ENCODE data around the gene GPANK1.
A peak's percentile ranks its signal among the peaks of the same experiment; 100 is the strongest.
"Not testable (repeated sequence)": the region's sequence is repeated elsewhere in the genome, so short reads cannot be mapped to it uniquely, and the experiment has no call there.

The GPANK1 gene

DNA sequence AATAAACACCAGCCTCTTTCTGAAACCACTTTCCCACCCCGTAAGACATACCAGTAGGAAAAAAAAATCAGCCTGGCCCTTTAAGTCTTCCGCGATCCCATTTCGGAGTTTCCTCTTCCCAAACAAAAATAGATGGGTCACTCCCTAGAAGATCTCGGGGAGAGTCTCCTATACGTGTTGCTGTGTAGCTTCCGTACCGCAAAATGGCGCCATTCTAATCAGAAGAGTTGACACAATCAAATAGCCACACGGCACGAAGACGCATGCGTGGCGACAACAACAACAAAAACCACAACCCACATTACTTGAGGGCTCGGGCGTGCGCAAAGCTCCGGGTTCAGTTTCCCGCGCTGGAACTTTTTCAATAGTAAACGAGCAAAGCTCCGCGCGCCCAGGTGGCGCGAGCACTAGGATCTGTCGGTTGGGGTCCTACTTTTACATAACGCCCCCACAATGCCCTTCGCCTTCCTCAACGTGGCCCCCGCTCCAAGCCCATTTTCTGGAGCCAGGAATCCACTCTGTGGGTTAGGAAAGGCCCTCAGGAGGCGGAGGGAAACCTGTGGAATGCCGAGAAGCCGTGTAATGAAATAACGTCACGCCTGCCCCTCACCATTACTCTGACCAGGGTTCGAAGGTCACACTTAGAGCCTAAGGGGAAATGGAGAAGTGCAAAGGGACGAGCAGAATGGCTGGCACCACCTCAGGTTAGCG is at the start of gene GPANK1:
GPANK1 (minus strand) TSS at position 208 of the 711 bp plus-strand sequence. CDS start 519 bp downstream, outside the sequence.
- peak; percentile 83 for DNase-seq

DNA sequence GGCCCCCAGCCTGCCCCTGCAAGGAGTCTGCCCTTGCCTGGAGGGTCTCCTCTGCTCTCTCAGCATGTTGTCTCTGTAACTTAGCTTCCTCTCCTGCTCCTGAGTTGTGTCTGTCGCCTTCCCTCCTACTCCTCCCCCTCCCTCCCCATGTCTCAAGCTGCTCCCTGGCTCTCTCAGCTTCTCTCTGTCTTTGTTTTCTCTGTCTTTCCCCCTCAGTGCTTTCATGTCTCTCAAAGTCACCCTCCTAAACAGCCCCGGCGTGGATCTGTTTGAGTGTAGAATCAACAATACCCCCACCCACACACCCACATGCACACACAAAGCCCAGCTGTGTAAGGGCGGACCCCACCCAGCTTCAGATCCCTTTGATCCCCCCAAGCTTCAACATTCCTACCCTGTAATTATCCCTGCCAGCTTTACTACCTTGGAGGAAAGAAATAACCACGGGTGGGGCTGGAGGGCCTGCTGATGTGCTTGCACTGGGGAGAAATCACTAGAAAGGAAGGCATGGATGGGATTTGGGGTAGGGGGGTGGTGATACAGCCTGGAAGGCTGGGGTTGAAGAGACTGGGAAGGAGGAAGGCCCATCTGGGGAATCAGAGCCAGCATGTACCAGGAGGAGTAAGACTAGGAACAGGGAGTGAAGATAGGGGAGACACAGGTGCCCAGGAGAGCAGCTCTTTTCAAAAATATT is 49.3 kb upstream of the GPANK1 start:
- no peak for DNase-seq

DNA sequence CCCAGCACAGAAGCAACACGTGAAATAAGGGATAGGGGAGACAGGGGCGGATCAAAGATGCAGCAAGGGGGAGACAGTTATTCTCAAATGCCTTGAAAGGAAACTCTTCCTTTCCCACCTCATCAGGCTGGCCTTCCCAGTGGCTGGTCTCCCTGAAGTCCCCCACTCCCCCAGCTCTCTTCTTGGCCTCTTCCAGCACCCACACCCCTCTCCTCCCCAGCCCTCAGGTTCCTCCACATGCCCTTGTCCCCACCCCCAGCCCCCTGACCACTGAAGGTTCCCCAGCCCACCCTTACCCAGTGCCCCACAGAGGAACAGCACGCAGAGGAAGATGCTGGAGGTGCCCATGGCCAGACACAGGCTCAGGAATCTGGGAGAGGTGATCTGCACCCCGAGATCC is 48.7 kb upstream of the GPANK1 start:
- DNase-seq, result no peak

DNA sequence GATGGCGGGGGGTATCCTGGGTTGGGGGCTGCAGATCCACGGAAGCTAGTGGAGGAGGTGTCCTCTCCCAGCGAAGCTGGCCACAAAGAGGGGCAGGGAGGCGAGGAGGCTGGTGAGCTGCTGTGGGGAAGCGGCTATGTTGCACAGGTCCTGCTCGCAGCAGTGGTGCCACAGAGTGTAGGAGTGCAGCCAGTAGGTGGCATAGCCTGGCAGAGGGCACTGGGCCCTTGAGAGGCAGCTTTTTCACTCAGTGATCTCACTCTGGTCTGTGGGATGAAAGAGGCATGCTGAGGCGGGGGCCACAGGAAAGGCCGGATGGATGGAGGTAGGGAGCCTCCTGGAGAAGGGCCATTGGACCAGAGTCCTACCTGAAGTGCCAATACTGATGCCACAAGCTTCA is 47.5 kb upstream of the GPANK1 start:
- no peak for DNase-seq

DNA sequence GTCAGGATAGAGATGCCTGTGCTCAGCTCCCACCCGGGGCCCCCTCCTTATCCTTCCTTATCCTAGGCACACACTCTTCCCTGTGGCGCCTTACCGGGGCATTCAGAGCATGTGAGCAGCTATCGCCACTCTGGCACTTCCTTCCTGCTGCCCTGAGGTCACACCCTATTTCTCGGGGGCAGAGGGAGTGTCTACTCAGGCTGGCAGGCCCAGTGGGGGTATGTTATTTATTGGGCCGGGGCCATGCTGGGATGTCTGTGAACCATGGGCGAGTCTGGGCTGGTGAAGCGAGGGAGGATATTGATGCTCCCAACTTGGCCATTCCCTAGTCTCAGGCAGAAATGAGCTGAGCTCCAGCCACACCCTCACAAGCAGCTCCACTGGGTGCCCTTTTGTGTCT is 46.4 kb upstream of the GPANK1 start:
- no peak for DNase-seq

DNA sequence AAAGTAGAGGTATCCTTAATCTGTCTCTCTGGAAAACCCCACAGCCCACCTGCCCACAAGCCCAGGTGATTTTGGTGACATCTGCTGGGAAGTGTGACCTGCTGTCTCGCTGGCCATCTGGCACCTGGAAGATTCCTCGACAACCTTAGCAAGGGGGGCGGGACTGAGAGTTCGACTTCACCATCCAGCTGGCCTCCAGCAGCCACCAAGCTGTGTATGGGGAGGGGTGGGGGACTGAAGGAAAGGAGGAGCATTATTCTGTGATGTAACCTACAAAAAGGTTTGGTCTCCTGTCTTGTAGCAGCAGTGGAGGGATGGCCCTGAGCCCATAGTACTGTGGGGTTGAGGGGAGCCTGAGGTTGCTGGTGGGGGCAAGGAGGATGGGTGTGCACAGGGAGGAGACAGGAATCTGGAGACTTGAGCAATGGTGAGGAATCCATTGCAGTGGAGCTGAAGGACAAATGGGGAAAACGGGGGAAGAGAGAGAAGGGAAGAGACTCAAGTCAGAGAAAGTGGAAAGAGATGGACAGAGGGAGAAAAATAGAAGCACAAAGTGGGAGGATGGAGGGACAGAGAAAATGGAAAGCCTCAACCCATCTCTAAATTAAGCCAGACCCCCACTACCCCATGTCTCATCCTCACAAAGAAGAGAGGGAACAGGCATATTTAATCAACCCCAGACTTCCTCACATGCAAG is 45.9 kb upstream of the GPANK1 start:
- DNase-seq, result no peak

DNA sequence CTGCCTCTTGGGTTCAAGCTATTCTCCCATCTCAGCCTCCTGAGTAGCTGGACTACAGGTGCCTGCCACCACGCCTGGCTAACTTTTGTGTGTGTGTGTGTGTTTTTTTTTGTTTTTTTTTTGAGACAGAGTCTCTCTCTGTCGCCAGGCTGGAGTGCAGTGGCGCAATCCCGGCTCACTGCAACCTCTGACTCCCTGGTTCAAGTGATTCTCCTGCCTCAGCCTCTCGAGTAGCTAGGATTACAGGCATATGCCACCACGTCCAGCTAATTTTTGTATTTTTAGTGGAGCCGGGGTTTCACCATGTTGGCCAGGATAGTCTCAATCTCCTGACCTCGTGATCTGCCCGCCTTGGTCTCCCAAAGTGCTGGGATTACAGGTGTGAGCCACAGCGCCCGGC is 44.4 kb upstream of the GPANK1 start:
- not testable (repeated sequence) for DNase-seq

DNA sequence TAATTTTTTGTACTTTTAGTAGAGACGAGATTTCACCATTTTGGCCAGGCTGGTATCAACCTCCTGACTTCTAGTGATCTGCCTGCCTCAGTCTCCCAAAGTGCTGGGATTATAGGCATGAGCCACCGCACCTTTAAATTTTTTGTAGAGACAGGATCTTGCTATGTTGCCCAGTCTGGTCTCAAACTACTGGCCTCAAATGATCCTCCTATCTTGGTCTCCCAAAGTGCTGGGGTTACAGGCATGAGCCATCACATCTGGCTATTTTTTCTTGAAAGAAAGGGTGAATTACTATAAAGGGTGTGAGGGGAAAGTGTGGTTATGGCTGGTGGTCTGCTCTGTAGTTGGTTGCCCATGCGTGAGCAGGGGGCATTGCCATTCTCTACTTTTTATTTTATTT is 43.4 kb upstream of the GPANK1 start:
- DNase-seq, result no peak

DNA sequence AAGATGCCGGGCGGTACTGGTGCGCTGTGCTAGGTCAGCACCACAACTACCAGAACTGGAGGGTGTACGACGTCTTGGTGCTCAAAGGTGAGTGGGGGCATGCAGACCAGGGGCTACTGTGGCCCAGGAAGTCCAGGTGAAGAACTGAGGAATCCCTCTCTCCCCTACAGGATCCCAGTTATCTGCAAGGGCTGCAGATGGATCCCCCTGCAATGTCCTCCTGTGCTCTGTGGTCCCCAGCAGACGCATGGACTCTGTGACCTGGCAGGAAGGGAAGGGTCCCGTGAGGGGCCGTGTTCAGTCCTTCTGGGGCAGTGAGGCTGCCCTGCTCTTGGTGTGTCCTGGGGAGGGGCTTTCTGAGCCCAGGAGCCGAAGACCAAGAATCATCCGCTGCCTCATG is 42.9 kb upstream of the GPANK1 start:
- DNase-seq, result no peak

DNA sequence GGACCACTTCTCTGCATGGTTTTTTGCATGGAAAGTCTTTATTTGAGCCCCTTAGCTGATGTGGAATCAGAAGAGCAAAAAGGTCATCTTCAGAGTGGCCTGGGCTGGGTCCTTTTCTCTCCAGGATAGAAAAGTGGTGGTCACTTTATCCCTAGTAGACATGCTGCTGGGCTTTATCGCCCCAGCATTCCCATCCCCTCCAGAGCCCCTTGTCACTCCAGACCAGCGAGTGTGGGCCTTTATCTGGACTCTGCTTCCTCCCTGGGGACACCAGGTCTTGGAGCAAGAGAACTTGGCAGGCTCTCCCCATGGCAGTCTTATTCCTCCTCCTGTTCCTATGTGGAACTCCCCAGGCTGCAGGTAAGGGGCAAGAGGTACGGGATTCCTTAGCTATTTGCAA is 41.8 kb upstream of the GPANK1 start, which contains the start of gene LY6G6F:
LY6G6F (plus strand) TSS at position 268 of the 400 bp plus-strand sequence; CDS start at position 309, 41 bp downstream.
- no peak for DNase-seq

DNA sequence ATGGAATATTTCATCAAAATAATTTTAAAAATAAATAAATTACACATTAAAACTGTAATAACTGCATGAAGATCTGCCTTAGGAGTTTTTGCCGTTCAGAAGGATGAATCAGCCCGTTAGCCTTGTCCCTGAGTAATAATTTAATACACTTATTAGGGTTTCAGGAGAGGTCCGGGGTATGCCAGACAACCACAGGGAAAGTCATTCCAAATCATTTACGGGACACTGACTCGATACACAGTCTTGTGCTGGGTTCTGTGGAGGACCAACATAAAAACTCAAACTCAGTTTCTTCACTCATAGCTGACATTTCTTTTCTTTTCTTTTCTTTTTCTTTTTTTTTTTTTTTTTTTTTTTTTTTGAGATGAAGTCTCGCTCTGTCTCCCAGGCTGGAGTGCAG is 41.1 kb upstream of the GPANK1 start:
- no peak for DNase-seq

DNA sequence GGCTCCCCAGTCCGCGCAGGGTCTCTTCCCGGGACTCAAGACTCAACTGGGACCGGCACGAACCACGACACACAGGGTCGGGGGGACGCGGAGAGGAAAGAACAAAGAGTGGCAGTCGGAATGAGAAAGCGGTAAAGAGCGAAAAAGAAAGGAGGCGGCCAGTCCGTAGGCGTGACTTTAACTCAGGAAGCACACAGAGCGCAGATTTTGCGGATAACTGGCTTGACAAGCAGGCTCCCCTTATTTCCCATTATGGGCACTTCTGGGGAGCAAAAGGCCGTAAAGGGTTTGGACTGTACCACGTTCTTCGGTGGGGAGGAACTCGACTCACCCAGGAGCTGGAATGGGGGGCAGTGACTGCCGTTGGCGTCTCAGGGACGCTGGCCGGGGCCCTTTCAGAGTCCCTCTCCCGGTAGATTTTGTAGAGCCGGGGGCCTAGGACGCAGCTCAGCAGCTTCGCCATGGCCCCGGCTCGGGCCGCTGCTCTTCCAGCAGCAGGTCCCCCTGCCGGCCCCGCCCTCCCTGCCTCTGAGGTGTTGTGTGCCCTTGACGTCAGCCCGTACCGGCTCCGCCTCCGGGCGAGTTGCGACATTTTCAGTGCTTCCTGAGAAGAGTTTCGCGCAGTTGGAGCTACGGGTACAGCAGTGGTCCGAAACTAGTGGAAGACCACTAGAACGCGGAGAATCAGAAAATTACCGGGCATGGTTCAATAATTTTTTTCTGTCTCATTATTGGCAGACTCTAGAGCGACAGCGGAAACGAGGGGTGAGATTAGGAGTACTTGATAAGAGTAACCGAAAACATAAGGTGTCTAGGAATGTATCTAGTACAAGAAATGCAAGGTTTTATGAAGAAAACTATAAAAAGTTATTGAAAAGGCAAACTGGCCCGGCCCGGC is 38.3 kb upstream of the GPANK1 start, which contains the start of gene ABHD16A:
ABHD16A (minus strand) TSS at position 506 of the 898 bp plus-strand sequence; CDS start at position 463, 43 bp downstream.
- peak; percentile 95 for DNase-seq

DNA sequence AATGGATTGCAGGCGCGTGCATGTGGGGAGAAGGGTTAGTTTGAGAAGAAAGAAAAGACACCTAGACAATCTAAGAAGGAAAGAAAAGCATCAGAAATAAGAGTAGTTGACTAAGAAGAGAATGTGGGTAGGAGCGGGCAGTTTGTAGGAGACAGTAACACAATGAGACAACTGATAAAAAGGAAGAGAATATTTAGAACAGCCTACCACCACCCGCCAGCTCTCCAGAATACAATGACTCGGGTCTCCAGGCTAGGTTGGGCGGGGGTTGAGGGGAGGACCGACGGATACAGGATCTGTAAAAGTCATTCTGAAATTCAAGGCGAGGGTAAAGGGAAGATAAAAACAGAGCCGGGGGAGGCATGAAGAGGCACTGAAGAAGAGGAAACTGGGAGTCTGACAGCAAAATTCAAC is 37.6 kb upstream of the GPANK1 start:
- no peak for DNase-seq

DNA sequence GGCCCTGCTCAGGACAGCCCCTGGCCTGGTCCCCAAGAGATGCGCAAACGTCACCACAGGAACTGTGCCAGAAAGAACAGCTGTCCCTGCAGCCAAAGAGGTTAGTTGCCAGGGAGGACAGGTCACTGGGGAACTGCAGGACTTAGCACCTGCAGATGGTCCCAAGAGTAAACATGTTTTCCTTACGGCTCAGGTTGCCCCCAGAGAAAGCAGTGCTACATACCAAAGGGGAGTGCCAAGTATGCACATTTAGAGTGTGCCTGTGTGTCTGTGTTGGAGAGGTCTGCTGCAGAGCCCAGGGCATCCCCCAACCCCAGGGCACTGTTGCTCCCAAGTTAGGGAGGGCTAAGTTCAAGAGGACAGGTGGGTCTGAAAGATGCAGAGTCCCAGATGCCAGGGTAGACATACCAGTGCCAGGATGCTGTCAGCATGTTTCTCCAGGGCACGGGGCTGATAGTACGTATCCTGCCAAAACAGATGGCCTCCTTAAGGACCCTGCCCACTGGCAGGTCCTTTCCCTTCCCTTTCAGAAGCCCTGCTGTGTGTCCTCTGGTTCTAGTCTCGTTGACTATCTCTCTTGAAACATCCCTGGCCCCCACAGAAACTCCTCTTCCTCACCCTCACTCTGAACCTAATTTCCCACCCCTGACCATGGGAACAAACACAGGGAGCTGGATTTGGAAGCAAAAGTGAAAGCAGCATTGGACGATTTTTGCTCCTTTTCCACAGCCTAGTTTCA is 37.0 kb upstream of the GPANK1 start:
- no peak for DNase-seq

DNA sequence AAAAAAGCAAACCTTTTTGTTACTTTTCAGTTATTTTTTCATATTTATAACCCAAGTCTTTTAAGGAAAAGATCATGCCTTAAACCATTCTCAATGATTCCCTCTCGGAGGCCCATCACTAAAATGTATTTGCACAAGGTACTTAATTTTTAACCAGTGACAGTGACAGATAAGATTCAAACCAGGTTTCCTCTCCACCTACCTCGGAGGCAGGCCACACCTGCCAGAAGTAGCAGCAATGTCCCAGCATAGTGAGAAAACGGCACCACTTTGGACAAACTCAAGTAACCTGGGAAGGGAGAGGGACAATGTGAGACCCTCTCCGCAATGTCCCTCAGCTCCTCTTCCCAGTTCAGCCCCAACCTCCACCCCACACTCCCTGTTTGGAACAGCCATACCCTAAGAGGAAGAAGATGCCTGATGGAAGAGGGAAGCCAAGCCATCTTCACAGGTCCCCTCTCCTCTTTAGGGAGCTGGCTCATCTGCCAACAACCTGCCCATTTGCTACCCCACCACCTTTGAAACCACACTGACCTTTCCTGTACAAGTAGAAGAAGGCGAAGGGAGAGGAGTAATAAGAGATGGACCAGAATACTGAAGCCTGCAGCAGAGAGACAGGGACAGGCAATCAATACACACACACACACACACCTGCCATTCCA is 36.1 kb upstream of the GPANK1 start:
- no peak for DNase-seq

DNA sequence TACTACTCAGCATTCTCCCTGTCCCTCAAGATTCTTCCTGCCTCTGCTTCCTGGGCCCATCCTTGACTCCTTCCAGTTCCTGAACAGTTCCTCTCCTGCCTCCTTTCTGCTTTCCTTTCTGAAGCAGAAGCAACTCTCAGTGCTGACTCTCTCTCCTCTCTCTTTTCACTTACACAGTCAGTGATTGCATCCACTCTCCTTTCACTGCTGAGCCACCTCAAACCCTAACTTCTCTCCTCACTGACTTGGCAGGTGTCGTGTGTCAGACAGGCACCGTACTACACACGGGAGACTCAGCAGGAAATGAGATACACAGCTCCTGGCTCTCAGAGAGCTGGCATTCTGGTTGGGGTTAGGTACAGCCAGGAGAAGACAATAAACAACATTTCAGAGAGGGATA is 32.8 kb upstream of the GPANK1 start:
- DNase-seq, result no peak

DNA sequence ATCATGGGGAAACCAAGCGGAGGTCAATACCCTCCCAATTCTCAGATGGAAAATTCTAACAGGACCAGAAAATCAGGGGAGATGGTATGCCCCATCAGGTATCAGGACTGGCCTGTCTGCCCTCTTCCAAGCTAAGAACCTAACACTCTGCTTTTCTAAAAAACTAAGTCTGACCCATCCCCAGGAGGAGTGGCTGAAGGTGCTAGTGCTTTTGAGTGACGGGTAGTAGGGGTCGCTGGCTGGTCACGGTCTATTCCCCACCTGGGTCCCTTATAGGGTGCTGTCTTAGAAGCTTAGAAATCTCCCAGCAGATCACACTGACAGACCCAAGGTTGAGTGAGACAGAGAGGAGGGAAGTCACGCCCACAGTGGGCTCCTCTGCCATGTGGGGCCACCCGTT is 28.7 kb upstream of the GPANK1 start:
- DNase-seq, result no peak

DNA sequence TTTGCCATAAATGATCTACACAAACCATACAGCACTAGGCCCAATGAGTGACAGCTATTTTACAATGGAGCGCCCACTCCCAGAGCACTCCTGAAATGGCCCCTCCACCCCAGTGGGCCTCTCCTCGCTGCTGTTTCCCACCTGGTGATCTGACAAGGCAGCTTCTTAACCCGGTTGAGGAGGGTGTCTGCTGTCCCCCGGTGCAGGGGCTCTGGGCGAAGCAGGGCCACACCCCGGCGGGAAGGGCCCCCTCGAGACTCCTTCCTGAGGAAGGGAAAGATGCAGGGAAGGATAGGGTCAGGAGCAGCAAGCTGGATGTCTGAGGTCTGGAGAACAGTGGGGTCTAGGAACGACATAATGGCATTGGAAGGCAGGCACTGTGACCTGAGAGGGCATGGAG is 28.1 kb upstream of the GPANK1 start:
- no peak for DNase-seq

DNA sequence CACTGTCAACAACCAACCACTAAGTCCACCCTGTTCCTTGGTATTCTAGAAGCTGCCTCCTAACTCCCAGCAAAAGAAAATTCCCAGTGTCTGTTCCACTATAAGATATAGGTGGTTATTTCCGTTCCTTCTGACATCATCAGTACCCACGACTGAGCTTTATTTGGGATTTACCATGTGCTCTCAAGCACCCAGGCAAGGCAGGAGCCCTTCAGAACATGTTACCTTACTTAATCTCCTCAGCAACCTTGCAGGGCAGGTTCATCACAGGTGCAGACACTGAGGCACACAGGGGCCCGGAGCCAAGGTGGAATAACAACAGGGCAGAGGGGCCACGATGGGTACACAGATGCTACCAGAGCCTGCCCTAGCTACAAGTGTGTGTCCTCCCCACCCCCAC is 27.6 kb upstream of the GPANK1 start:
- DNase-seq, result no peak

DNA sequence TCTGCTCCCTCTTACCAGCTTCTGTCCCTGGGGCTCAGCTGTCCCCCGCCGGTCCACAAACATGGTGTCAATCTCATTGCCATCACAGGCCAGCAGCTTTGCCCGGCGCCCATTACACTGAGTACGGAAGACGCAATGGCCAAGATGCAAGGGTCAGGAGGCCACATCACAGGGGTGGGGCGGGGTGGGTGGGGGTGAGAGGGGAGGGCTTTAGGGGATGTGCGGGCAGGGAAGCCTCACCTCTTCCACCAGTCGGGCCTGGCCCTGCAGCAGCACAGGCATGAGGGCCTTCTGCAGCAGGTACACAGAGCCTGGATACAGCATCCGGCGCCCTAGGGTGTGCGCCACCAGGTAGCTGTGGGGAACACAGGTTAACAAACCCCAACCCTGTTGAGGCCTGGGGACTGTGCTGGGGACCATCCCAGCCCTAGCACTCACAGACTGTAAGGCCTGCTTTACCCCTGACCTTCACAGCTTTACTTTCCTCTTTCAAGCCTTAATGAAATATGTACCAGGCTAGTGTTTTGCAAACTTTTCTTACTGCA is 26.8 kb upstream of the GPANK1 start:
- no peak for DNase-seq

DNA sequence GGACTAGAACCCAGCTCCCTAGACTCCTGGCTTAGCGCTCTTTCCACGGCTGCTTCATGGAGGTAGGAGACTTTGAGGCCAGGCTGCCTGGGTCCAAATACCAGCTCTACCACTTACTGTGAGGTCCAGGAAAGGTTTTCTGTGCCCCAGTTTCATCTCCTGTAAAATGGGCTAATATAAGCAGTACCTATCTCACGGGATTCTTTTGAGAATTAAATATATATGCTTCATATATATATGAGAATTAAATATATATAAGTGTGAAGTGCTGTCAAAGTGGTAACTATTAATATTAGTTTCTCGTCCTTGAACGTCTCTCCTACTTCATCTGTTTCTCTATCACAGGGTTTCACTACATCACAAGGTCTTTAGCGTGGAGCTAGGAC is 26.3 kb upstream of the GPANK1 start:
- DNase-seq, result no peak
